K562 (cell line): ENCODE results near the gene MED19. TPM values are rescaled to one million over a fixed set of nuclear protein-coding genes. Genes with fewer than 3 reads are reported as not detected.

Experiments used
- BCL6 ChIP-seq: fragments of 250-450 bp; sonication (Bioruptor Pico); IDR thresholded peaks from 2 replicates; pipeline ENCODE4 v1.4.0; 2020
- BDP1 ChIP-seq: IDR thresholded peaks from 3 replicates; pipeline ENCODE4 v1.6.1; 2011; ENCODE audit not compliant: insufficient read length, insufficient read depth
- FUS ChIP-seq: fragments of 200-400 bp; formaldehyde crosslinking; optimal IDR thresholded peaks from 2 replicates; pipeline ENCODE3; 2017; ENCODE audit warnings: low read depth, low read length
- HMGN3 ChIP-seq: IDR thresholded peaks from 2 replicates; pipeline ENCODE4 v1.6.1; 2011; ENCODE audit warnings: borderline replicate concordance, low read depth, mild to moderate bottlenecking, mixed read lengths, low read length; ENCODE audit not compliant: insufficient read length; ENCODE audit errors: extremely low read depth
- IRF2 ChIP-seq: sonication (generic); formaldehyde crosslinking; IDR thresholded peaks from 2 replicates; pipeline ENCODE4 v1.8.1; 2022; ENCODE audit warnings: mild to moderate bottlenecking, missing genetic modification reagents
- MAZ ChIP-seq, 2 experiments: fragments of 450-650 bp in 1 of 2; sonication (generic) in 1 of 2; formaldehyde crosslinking; IDR thresholded peaks in 1 of 2; conservative IDR thresholded peaks in 1 of 2; 2 replicates each; pipeline versions ENCODE4 v1.4.0 to v1.5.0; 2020; ENCODE audit warnings: mild to moderate bottlenecking in 1 of 2, missing genetic modification reagents in 1 of 2
- NFIC ChIP-seq: fragments of 450-650 bp; IDR thresholded peaks from 2 replicates; pipeline ENCODE4 v1.6.1; 2017; ENCODE audit warnings: mild to moderate bottlenecking, inconsistent platforms
- PHTF2 ChIP-seq: fragments of 250-450 bp; sonication (Bioruptor Pico); IDR thresholded peaks from 2 replicates; pipeline ENCODE4 v1.5.0; 2021; ENCODE audit warnings: mild to moderate bottlenecking
- POLR2A ChIP-seq: fragments of 450-650 bp; conservative IDR thresholded peaks from 2 replicates; pipeline ENCODE4 v1.6.1; 2016
- RAD51 ChIP-seq: fragments of 450-650 bp; IDR thresholded peaks from 2 replicates; pipeline ENCODE4 v1.7.1; 2016; ENCODE audit warnings: low read depth, mild to moderate bottlenecking, borderline replicate concordance
- SIN3B ChIP-seq: fragments of 450-650 bp; IDR thresholded peaks from 2 replicates; pipeline ENCODE4 v1.6.1; 2017; ENCODE audit warnings: low read depth, mild to moderate bottlenecking, moderate library complexity
- SMC3 ChIP-seq: conservative IDR thresholded peaks from 2 replicates; pipeline ENCODE4 v1.6.1; 2011; ENCODE audit warnings: low read depth, low read length, improper control_type of control experiment; ENCODE audit not compliant: insufficient read depth
- SP1 ChIP-seq: sonication (generic); formaldehyde crosslinking; IDR thresholded peaks from 2 replicates; pipeline ENCODE4 v1.8.1; 2022; ENCODE audit warnings: mild to moderate bottlenecking, missing genetic modification reagents
- TARDBP ChIP-seq: fragments of 450-650 bp; IDR thresholded peaks from 2 replicates; pipeline ENCODE4 v1.6.1; 2016
- ZNF57 ChIP-seq: fragments of 450-650 bp; formaldehyde crosslinking; IDR thresholded peaks from 2 replicates; pipeline ENCODE4 v1.4.0; 2020; ENCODE audit warnings: mild to moderate bottlenecking, moderate library complexity
- polyA plus RNA-seq, 8 experiments: library from polyadenylated mRNA; depleted of rRNA in 4 of 8; stranded (reverse) in 5 of 8; unstranded in 3 of 8; fragments of >200 nt; fragmentation: Nextera tagmentation in 2 of 8; fragmentation: Illumina TruSeq in 1 of 8; extraction: Ambion mirVana in 2 of 8; extraction: Trizol in 1 of 8; gene quantifications; 2 replicates each; pipeline versions ENCODE4 v1.2.1 to v1.2.3, GENCODE V29; 2011 to 2014; ENCODE audit warnings: inconsistent platforms in 1 of 8, missing spikeins in 1 of 8
- total RNA-seq, 7 experiments: library from RNA; depleted of rRNA in 6 of 7; stranded (reverse); fragments of >200 nt in 6 of 7; fragmentation: Illumina TruSeq in 2 of 7; extraction: Trizol in 2 of 7; gene quantifications; 2 replicates each; pipeline versions ENCODE4 v1.2.1 to v1.2.3, GENCODE V29; 2011 to 2021; ENCODE audit warnings: low replicate concordance in 1 of 7
- TF ChIP-seq, protein P1 (sequence below), 3 experiments: fragments of 200-800 bp in 1 of 3; fragments of 250-450 bp in 1 of 3; fragments of 450-650 bp in 1 of 3; sonication (Bioruptor Pico) in 1 of 3; sonication (Bioruptor generic) in 1 of 3; formaldehyde crosslinking in 1 of 3; IDR thresholded peaks; 2 replicates each; pipeline versions ENCODE4 v1.6.1 to v1.8.0; 2016 to 2022; ENCODE audit warnings: mild to moderate bottlenecking in 2 of 3, missing genetic modification characterization in 2 of 3, missing compliant biosample characterization in 1 of 3, moderate library complexity in 1 of 3
- TF ChIP-seq, protein P2 (sequence below): fragments of 250-450 bp; sonication (Bioruptor Pico); IDR thresholded peaks from 2 replicates; pipeline ENCODE4 v1.8.0; 2021; ENCODE audit warnings: moderate library complexity, mild to moderate bottlenecking, inconsistent platforms
- TF ChIP-seq, protein P3 (sequence below): fragments of 450-650 bp; formaldehyde crosslinking; conservative IDR thresholded peaks from 2 replicates; pipeline ENCODE4 v1.4.0; 2022; ENCODE audit warnings: mild to moderate bottlenecking, missing genetic modification characterization

MED19 gene
- total and polyA plus RNA-seq, 9 of the 15 experiments (the other 6 are each of a cell fraction or from before 2014, with no cell fraction given), result 7.3 to 23.5 (median 15.0) TPM

DNA sequence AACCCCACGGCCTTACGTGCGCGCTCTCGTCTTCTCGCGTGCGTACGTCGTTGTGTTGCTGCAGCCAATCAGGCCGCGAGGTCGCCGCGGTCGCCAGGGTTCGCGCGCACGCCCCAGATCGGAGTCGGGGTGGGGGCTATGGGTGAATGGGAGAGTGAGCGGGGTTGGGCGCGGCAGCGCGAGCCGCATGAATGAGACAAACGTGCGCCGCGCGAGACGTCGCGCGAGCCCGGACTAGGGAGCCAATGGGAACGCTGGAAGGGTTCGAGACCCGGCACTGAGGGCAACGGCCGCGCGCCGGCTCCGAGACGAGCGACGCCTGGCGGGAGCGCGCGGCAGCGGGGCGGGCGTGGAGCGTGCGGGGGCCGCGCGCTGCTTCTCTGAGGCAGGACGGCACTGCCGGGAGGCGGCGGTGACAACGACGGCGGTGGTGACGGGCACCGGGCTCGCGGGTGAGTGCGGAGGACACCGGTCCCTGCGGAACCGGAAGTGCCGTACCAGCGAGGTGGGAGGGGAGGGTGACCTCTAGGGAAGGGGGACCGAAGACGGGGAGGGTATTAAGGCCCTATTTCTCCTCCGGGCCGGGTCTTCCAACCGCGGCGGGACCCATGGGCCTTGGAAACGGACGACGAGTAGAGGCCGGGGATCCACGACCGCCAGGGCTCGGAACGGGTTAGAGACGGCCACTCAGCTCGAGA, 44.1 kb downstream of the MED19 start, which contains the start of gene ZDHHC5 (continued):
- TF ChIP-seq, protein P1, sequence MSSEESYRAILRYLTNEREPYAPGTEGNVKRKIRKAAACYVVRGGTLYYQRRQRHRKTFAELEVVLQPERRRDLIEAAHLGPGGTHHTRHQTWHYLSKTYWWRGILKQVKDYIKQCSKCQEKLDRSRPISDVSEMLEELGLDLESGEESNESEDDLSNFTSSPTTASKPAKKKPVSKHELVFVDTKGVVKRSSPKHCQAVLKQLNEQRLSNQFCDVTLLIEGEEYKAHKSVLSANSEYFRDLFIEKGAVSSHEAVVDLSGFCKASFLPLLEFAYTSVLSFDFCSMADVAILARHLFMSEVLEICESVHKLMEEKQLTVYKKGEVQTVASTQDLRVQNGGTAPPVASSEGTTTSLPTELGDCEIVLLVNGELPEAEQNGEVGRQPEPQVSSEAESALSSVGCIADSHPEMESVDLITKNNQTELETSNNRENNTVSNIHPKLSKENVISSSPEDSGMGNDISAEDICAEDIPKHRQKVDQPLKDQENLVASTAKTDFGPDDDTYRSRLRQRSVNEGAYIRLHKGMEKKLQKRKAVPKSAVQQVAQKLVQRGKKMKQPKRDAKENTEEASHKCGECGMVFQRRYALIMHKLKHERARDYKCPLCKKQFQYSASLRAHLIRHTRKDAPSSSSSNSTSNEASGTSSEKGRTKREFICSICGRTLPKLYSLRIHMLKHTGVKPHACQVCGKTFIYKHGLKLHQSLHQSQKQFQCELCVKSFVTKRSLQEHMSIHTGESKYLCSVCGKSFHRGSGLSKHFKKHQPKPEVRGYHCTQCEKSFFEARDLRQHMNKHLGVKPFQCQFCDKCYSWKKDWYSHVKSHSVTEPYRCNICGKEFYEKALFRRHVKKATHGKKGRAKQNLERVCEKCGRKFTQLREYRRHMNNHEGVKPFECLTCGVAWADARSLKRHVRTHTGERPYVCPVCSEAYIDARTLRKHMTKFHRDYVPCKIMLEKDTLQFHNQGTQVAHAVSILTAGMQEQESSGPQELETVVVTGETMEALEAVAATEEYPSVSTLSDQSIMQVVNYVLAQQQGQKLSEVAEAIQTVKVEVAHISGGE (CRISPR knock-in tag; IDR thresholded peaks at IDR 0.05), result peak in 2 of 3 experiments; percentile 83 to 92; a peak in 5 of 6 replicates
- TF ChIP-seq SMC3 (0 out of 2 replicates have a peak, but pooled peaks have one; percentile 4), BDP1 (no peak), TARDBP (0 out of 2 replicates have a peak, but pooled peaks have one; percentile 31), HMGN3 (peak; percentile 90), BCL6 (CRISPR knock-in tag) (no peak), PHTF2 (CRISPR knock-in tag) (no peak), NFIC (peak; percentile 34), POLR2A (peak; percentile 89), SIN3B (peak; percentile 87), MAZ (CRISPR knock-in tag; conservative IDR thresholded peaks at IDR 0.05 in 1 of 2, IDR thresholded peaks at IDR 0.05 in 1 of 2) (peak; percentile 98 to 99), ZNF57 (CRISPR knock-in tag) (no peak), FUS (peak; percentile 25), RAD51 (no peak), SP1 (peak; percentile 19; the same call in 1 of the 2 replicates), IRF2 (CRISPR knock-in tag) (no peak)
- TF ChIP-seq, protein P2, sequence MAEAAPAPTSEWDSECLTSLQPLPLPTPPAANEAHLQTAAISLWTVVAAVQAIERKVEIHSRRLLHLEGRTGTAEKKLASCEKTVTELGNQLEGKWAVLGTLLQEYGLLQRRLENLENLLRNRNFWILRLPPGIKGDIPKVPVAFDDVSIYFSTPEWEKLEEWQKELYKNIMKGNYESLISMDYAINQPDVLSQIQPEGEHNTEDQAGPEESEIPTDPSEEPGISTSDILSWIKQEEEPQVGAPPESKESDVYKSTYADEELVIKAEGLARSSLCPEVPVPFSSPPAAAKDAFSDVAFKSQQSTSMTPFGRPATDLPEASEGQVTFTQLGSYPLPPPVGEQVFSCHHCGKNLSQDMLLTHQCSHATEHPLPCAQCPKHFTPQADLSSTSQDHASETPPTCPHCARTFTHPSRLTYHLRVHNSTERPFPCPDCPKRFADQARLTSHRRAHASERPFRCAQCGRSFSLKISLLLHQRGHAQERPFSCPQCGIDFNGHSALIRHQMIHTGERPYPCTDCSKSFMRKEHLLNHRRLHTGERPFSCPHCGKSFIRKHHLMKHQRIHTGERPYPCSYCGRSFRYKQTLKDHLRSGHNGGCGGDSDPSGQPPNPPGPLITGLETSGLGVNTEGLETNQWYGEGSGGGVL, result no peak
- TF ChIP-seq, protein P3, sequence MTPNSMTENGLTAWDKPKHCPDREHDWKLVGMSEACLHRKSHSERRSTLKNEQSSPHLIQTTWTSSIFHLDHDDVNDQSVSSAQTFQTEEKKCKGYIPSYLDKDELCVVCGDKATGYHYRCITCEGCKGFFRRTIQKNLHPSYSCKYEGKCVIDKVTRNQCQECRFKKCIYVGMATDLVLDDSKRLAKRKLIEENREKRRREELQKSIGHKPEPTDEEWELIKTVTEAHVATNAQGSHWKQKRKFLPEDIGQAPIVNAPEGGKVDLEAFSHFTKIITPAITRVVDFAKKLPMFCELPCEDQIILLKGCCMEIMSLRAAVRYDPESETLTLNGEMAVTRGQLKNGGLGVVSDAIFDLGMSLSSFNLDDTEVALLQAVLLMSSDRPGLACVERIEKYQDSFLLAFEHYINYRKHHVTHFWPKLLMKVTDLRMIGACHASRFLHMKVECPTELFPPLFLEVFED (CRISPR knock-in tag), result no peak
